DOHH2 (cell line): ENCODE measurements around the gene ZNF792.
"Not testable (repeated sequence)": the region's sequence is repeated elsewhere in the genome, so short reads cannot be mapped to it uniquely, and the experiment has no call there.

ENCODE experiments used
- H3F3A ChIP-seq: fragments of 200-600 bp; sonication (generic), shearing (Covaris generic); 2 replicates; pipeline ENCODE4 v1.6.0; 2016; ENCODE audit warnings: antibody characterized with exemption, mild to moderate bottlenecking; ENCODE audit not compliant: control insufficient read depth, insufficient read depth
- H3K27ac ChIP-seq: fragments of 200-600 bp; sonication (generic); 2 replicates; pipeline ENCODE4 v1.5.1; 2014; ENCODE audit warnings: low read depth, mild to moderate bottlenecking, low read length, moderate library complexity
- H3K27me3 ChIP-seq: fragments of 200-600 bp; sonication (generic); 2 replicates; pipeline ENCODE4 v1.6.1; 2014; ENCODE audit warnings: mild to moderate bottlenecking, low read length, mixed read lengths; ENCODE audit not compliant: control insufficient read depth
- H3K36me3 ChIP-seq: fragments of 200-600 bp; sonication (generic); 2 replicates; pipeline ENCODE4 v1.6.1; 2014; ENCODE audit warnings: mild to moderate bottlenecking, low read length, moderate library complexity, mixed read lengths; ENCODE audit not compliant: control insufficient read depth
- H3K4me1 ChIP-seq: fragments of 200-600 bp; sonication (generic); 2 replicates; pipeline ENCODE4 v1.6.1; 2014; ENCODE audit warnings: mild to moderate bottlenecking, low read length, mixed read lengths; ENCODE audit not compliant: control insufficient read depth
- H3K4me2 ChIP-seq: fragments of 200-600 bp; sonication (generic); 2 replicates; pipeline ENCODE4 v1.6.0; 2014; ENCODE audit warnings: mild to moderate bottlenecking, low read length, moderate library complexity
- H3K4me3 ChIP-seq: fragments of 200-600 bp; sonication (generic); 2 replicates; pipeline ENCODE4 v1.5.1; 2014; ENCODE audit warnings: mild to moderate bottlenecking, low read length, mixed read lengths
- H3K79me2 ChIP-seq: fragments of 200-600 bp; sonication (generic); 2 replicates; pipeline ENCODE4 v1.6.1; 2014; ENCODE audit warnings: mild to moderate bottlenecking, low read length, mixed read lengths; ENCODE audit not compliant: control insufficient read depth
- H3K9me2 ChIP-seq: fragments of 200-600 bp; sonication (generic); replicated peaks from 2 replicates; pipeline ENCODE4 v1.6.1; 2014; ENCODE audit warnings: mild to moderate bottlenecking, low read length, mixed read lengths; ENCODE audit not compliant: control insufficient read depth
- H3K9me3 ChIP-seq: fragments of 200-600 bp; sonication (generic); 2 replicates; pipeline ENCODE4 v1.6.1; 2014; ENCODE audit warnings: antibody characterized with exemption, low read length, mixed read lengths; ENCODE audit not compliant: control insufficient read depth, insufficient read depth
- H4K20me1 ChIP-seq: fragments of 200-600 bp; sonication (generic); 2 replicates; pipeline ENCODE4 v1.6.0; 2014; ENCODE audit warnings: low read depth, mild to moderate bottlenecking, antibody characterized with exemption, low read length, moderate library complexity; ENCODE audit not compliant: control insufficient read depth, insufficient read depth
- EZH2phosphoT487 ChIP-seq: fragments of 200-600 bp; sonication (generic); IDR thresholded peaks from 2 replicates; pipeline ENCODE4 v1.6.1; 2017; ENCODE audit warnings: borderline replicate concordance, mild to moderate bottlenecking, antibody characterized with exemption, low read length, moderate library complexity, mixed read lengths
- TF ChIP-seq, protein P1 (sequence below): fragments of 200-600 bp; sonication (generic); IDR thresholded peaks from one replicate; pipeline ENCODE4 v1.5.1; 2014; ENCODE audit warnings: antibody characterized with exemption, mild to moderate bottlenecking, low read depth, low read length; ENCODE audit not compliant: poor library complexity, severe bottlenecking

Gene ZNF792

GRCh38 chr19:35011091-35011689 lies 47.2 kb upstream of the ZNF792 start:
- TF ChIP-seq EZH2phosphoT487, result no peak
- TF ChIP-seq, protein P1, sequence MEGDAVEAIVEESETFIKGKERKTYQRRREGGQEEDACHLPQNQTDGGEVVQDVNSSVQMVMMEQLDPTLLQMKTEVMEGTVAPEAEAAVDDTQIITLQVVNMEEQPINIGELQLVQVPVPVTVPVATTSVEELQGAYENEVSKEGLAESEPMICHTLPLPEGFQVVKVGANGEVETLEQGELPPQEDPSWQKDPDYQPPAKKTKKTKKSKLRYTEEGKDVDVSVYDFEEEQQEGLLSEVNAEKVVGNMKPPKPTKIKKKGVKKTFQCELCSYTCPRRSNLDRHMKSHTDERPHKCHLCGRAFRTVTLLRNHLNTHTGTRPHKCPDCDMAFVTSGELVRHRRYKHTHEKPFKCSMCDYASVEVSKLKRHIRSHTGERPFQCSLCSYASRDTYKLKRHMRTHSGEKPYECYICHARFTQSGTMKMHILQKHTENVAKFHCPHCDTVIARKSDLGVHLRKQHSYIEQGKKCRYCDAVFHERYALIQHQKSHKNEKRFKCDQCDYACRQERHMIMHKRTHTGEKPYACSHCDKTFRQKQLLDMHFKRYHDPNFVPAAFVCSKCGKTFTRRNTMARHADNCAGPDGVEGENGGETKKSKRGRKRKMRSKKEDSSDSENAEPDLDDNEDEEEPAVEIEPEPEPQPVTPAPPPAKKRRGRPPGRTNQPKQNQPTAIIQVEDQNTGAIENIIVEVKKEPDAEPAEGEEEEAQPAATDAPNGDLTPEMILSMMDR, result no peak
- Histone ChIP-seq H3K4me1 (peaks cover 10% of the 10 kb centered on the region; the same call in 1 of the 2 replicates), H4K20me1 (no peaks in the 10 kb centered on the region; the same call in 1 of the 2 replicates), H3K4me2 (no peak overlapping the region), H3K27me3 (no peaks in the 10 kb centered on the region), H3K36me3 (peaks cover 82% of the 10 kb centered on the region), H3K27ac (no peak overlapping the region), H3K4me3 (no peak overlapping the region), H3K79me2 (peaks cover 10% of the 10 kb centered on the region), H3K9me3 (no peaks in the 10 kb centered on the region), H3F3A (no peaks in the 10 kb centered on the region), H3K9me2 (no peaks in the 10 kb centered on the region)

- Histone ChIP-seq H3K36me3 (peaks cover 79% of the 10 kb centered on the region), H3K79me2 (peaks cover 25% of the 10 kb centered on the region), H4K20me1 (peaks cover 2% of the 10 kb centered on the region; the same call in 1 of the 2 replicates), H3K9me3 (no peaks in the 10 kb centered on the region), H3K9me2 (no peaks in the 10 kb centered on the region), H3K27me3 (no peaks in the 10 kb centered on the region), H3K4me1 (peaks cover 10% of the 10 kb centered on the region; the same call in 1 of the 2 replicates), H3K4me2 (no peak overlapping the region), H3K27ac (no peak overlapping the region), H3F3A (no peaks in the 10 kb centered on the region), H3K4me3 (no peak overlapping the region)
- TF ChIP-seq EZH2phosphoT487, result no peak
- TF ChIP-seq, protein P1, result no peak
Observed at GRCh38 chr19:35009424-35010415, 45.7 kb upstream of the ZNF792 start.

- no peaks in the 10 kb centered on the region for H3F3A ChIP-seq
- H3K27ac ChIP-seq, result no peak overlapping the region
- H3K36me3 ChIP-seq, result peaks cover 79% of the 10 kb centered on the region
- H4K20me1 ChIP-seq, result peaks cover 10% of the 10 kb centered on the region
- H3K4me1 ChIP-seq, result peaks cover 8% of the 10 kb centered on the region
- no peaks in the 10 kb centered on the region for H3K9me2 ChIP-seq
- H3K27me3 ChIP-seq, result no peaks in the 10 kb centered on the region
- H3K4me2 ChIP-seq, result no peak overlapping the region
- TF ChIP-seq, protein P1, result no peak
- no peak for TF ChIP-seq EZH2phosphoT487
- no peak overlapping the region for H3K4me3 ChIP-seq
- no peaks in the 10 kb centered on the region for H3K9me3 ChIP-seq
- peaks cover 33% of the 10 kb centered on the region for H3K79me2 ChIP-seq
Observed at GRCh38 chr19:35008891-35009341, 44.9 kb upstream of the ZNF792 start.

DNA sequence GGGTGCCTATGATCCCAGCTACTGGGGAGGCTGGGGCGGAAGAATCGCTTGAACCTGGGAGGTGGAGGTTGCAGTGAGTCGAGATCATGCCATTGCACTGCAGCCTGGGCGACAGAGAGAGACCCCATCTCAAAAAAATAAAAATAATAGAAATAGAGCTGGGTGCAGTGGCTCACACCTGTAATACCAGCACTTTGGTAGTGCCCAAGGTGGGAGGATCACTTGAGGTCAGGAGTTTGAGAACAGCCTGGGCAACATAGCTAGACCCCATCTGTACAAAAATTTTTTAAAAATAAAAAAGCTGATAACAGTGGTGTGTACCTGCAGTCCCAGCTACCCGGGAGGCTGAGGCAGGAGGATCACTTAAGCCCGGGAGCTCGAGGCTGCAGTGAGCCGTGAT lies 43.4 kb upstream of the ZNF792 start:
- peaks cover 77% of the 10 kb centered on the region for H3K36me3 ChIP-seq

More for the DNA sequence above, 43.4 kb upstream of the ZNF792 start:
- H3K27me3 ChIP-seq, H3K9me3 ChIP-seq, H3F3A ChIP-seq, H3K4me3 ChIP-seq, H3K9me2 ChIP-seq, H3K4me2 ChIP-seq, H3K27ac ChIP-seq: not testable (repeated sequence)
- Histone ChIP-seq H3K79me2 (peaks cover 47% of the 10 kb centered on the region), H3K4me1 (peaks cover 19% of the 10 kb centered on the region), H4K20me1 (peaks cover 22% of the 10 kb centered on the region)
